HL-60 (cell line): ENCODE data around the gene GPD2.

Source experiments
- DNase-seq, 2 experiments: peaks; one replicate each; pipeline ENCODE4 v3.0.0-alpha.2; 2010 to 2020; ENCODE audit warnings: low read depth in 1 of 2, low spot score in 1 of 2
- H3K27ac ChIP-seq: fragments of 250-450 bp; sonication (Bioruptor Pico); replicated peaks from 2 replicates; pipeline ENCODE4 v1.5.1; 2020; ENCODE audit warnings: mild to moderate bottlenecking, moderate library complexity
- H3K27me3 ChIP-seq: fragments of 250-450 bp; sonication (Bioruptor Pico); 2 replicates; pipeline ENCODE4 v1.5.1; 2021; ENCODE audit warnings: mild to moderate bottlenecking, moderate library complexity; ENCODE audit not compliant: insufficient read depth, poor library complexity, severe bottlenecking
- H3K4me3 ChIP-seq: replicated peaks from 2 replicates; pipeline ENCODE4 v1.5.1; 2011; ENCODE audit warnings: mild to moderate bottlenecking, control low read depth, low read length; ENCODE audit not compliant: insufficient read depth
- GABPA ChIP-seq: IDR thresholded peaks from 2 replicates; pipeline ENCODE4 v1.6.1; 2012; ENCODE audit warnings: low read depth
- POLR2AphosphoS5 ChIP-seq: IDR thresholded peaks from 2 replicates; pipeline ENCODE4 v1.6.1; 2012; ENCODE audit warnings: low read depth
- SPI1 ChIP-seq: IDR thresholded peaks from 2 replicates; pipeline ENCODE4 v1.6.1; 2012; ENCODE audit warnings: low read depth, mild to moderate bottlenecking, borderline replicate concordance
- TF ChIP-seq, protein P1 (sequence below): IDR thresholded peaks from one replicate; pipeline ENCODE4 v1.5.1; 2011; ENCODE audit warnings: low read length, control low read depth, inconsistent platforms; ENCODE audit not compliant: insufficient read depth
- TF ChIP-seq, protein P2 (sequence below): IDR thresholded peaks from 2 replicates; pipeline ENCODE4 v1.6.1; 2012; ENCODE audit warnings: low read depth; ENCODE audit not compliant: insufficient replicate concordance

Gene GPD2

DNA sequence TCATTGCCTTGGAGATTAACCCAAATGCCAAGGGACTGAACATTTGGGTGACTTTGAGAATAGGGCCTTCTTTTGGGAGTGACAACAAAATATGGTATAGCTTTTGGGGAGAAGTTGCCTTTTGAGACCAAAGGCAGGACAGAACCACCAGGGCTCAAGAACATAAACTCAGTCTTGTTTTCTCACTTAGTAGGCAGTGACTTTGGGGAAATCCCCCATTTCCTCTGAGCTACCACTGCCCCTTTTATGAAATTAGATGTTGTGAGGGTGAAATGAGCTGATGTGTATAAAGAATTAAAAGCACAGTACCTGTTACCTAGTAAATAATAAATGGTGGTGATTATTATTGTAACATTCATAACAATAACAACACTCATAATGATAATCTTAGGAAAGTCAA lies 36.5 kb downstream of the GPD2 start:
- H3K27ac ChIP-seq: peak overlapping the region; percentile 81
- no peaks in the 10 kb centered on the region for H3K27me3 ChIP-seq
- TF ChIP-seq GABPA (no peak), SPI1 (no peak), POLR2AphosphoS5 (no peak)
- TF ChIP-seq, protein P1, sequence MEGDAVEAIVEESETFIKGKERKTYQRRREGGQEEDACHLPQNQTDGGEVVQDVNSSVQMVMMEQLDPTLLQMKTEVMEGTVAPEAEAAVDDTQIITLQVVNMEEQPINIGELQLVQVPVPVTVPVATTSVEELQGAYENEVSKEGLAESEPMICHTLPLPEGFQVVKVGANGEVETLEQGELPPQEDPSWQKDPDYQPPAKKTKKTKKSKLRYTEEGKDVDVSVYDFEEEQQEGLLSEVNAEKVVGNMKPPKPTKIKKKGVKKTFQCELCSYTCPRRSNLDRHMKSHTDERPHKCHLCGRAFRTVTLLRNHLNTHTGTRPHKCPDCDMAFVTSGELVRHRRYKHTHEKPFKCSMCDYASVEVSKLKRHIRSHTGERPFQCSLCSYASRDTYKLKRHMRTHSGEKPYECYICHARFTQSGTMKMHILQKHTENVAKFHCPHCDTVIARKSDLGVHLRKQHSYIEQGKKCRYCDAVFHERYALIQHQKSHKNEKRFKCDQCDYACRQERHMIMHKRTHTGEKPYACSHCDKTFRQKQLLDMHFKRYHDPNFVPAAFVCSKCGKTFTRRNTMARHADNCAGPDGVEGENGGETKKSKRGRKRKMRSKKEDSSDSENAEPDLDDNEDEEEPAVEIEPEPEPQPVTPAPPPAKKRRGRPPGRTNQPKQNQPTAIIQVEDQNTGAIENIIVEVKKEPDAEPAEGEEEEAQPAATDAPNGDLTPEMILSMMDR: no peak
- TF ChIP-seq, protein P2, sequence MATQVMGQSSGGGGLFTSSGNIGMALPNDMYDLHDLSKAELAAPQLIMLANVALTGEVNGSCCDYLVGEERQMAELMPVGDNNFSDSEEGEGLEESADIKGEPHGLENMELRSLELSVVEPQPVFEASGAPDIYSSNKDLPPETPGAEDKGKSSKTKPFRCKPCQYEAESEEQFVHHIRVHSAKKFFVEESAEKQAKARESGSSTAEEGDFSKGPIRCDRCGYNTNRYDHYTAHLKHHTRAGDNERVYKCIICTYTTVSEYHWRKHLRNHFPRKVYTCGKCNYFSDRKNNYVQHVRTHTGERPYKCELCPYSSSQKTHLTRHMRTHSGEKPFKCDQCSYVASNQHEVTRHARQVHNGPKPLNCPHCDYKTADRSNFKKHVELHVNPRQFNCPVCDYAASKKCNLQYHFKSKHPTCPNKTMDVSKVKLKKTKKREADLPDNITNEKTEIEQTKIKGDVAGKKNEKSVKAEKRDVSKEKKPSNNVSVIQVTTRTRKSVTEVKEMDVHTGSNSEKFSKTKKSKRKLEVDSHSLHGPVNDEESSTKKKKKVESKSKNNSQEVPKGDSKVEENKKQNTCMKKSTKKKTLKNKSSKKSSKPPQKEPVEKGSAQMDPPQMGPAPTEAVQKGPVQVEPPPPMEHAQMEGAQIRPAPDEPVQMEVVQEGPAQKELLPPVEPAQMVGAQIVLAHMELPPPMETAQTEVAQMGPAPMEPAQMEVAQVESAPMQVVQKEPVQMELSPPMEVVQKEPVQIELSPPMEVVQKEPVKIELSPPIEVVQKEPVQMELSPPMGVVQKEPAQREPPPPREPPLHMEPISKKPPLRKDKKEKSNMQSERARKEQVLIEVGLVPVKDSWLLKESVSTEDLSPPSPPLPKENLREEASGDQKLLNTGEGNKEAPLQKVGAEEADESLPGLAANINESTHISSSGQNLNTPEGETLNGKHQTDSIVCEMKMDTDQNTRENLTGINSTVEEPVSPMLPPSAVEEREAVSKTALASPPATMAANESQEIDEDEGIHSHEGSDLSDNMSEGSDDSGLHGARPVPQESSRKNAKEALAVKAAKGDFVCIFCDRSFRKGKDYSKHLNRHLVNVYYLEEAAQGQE: no peak
- DNase-seq: no peak
- no peak overlapping the region for H3K4me3 ChIP-seq

DNA sequence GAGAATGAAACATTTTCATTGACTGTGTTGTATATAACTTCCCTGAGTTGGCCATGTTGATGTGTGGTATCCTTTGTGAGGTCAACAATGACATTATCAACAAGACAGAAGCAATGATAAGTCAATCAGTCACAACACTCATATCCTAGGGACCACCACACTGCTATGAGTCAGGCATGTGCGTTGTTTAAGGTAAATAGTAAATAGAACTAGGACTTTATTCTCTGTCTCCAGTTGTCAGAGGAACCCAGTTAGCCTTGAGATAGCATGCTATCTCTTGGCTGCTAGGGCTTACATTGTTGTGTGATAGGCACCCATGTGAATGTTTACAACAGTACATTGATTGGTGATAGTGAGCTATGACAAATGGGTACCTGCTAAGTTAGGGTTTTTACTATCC lies 37.3 kb downstream of the GPD2 start:
- no peak for TF ChIP-seq POLR2AphosphoS5
- TF ChIP-seq GABPA: no peak
- TF ChIP-seq, protein P1: no peak
- no peak for TF ChIP-seq SPI1
- TF ChIP-seq, protein P2: no peak
- H3K27me3 ChIP-seq: no peaks in the 10 kb centered on the region
- no peak overlapping the region; the same call in 1 of the 2 replicates for H3K27ac ChIP-seq
- no peak for DNase-seq
- no peak overlapping the region for H3K4me3 ChIP-seq

DNA sequence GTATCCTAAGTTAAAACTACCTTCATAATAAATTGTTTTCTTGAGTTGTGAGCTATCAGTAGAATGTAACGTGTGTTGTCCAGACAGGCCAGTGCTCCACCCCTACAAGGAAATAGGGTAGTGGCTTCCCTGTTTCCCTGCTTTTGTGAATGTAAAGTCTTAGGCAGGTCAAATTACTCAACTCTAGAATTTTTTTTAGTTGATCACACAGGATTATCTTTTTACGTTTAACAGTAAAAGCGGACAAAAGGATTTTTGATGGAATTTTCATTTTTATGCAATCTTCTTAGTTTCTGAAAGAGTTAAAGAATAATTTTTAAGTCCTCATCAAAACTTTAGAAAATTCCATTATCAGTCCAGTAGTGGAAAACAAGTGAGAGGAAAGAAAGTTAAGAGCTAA lies 38.2 kb downstream of the GPD2 start:
- Histone ChIP-seq H3K27ac (no peak overlapping the region), H3K4me3 (no peak overlapping the region), H3K27me3 (no peaks in the 10 kb centered on the region)
- no peak for DNase-seq
- no peak for TF ChIP-seq SPI1

DNA sequence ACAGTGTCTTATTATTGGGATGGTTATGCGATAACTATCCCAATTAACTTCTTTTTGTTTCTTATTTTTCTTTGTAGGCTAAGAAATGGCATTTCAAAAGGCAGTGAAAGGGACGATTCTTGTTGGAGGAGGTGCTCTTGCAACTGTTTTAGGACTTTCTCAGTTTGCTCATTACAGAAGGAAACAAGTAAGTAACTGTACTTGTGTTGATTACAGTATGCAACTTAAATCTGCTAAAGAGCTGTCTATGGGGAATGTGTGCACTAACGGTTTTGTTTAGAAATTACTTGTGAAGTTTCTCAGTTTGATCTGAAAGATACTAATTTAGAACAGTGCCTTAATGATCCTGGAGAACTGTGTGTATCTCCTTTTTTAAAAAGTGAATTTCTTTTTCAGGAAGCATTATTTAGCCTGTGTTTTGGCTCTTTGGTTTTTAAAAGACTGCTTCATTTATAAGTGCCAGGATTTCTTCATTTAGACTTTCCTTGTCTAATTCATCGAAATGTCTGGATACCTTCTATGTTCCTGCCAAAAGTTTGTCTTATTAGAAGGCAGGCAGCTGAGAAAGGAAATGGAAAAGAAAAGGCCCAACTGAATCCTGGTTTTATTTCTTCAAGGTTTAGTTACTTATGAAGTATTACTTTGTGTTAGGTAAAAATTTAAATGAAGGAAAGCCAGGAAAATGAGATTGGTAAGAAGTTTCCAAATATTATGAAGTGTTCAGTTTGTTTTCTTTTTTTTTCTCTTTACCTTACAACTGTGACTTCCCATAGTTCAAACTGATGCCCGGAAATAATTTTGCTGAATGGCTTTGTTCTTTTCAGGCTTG lies 40.1 kb downstream of the GPD2 start:
- no peak for DNase-seq
- TF ChIP-seq, protein P2: no peak
- TF ChIP-seq POLR2AphosphoS5 (no peak), SPI1 (no peak), GABPA (no peak)
- TF ChIP-seq, protein P1: no peak
- H3K27ac ChIP-seq: no peak overlapping the region
- H3K4me3 ChIP-seq: no peak overlapping the region
- no peaks in the 10 kb centered on the region for H3K27me3 ChIP-seq
